Naive thymus-derived CD4-positive, alpha-beta T cell (primary cell): Measurements from ENCODE around the gene OR6P1. TPM values are rescaled to one million over a fixed set of nuclear protein-coding genes. Genes with fewer than 3 reads are reported as not detected.

Experiments
- ATAC-seq: fragments of 150-1000 bp; cut with Tn5 transposase; 2 replicates; pipeline ENCODE4 v1.10.0; 2021; ENCODE audit warnings: mild to moderate bottlenecking, moderate library complexity
- CTCF ChIA-PET: fragments of 350-600 bp; sonication (Branson Sonifier 250); formaldehyde crosslinking; loops from one replicate; lab custom pipeline; 2021; ENCODE audit warnings: antibody characterized with exemption; lab: Charles Lee
- POLR2A ChIA-PET: fragments of 350-600 bp; sonication (Branson Sonifier 250); formaldehyde crosslinking; loops from one replicate; lab custom pipeline; 2021; ENCODE audit warnings: antibody characterized with exemption, inconsistent platforms; lab: Charles Lee
- DNase-seq, 9 donors: peaks; one replicate each; pipeline versions ENCODE4 v3.0.0 to v3.0.0-alpha.2; 2020 to 2022; ENCODE audit warnings: mixed read lengths in 1 of 9
- H3K27ac ChIP-seq: one replicate; pipeline ENCODE4 v1.7.0; 2013; ENCODE audit warnings: mild to moderate bottlenecking, low read depth, low read length, moderate library complexity
- H3K27me3 ChIP-seq, 2 donors: one replicate each; pipeline ENCODE4 v1.7.0; 2013; ENCODE audit warnings: low read length in 2 of 2, mild to moderate bottlenecking in 2 of 2, moderate library complexity in 2 of 2; ENCODE audit not compliant: control insufficient read depth in 2 of 2, insufficient read depth in 2 of 2
- H3K36me3 ChIP-seq, 3 experiments: 1 replicate in 2 of 3; 2 replicates in 1 of 3; pipeline ENCODE4 v1.7.0; 2013; ENCODE audit warnings: low read length in 3 of 3, mild to moderate bottlenecking in 3 of 3, moderate library complexity in 1 of 3; ENCODE audit not compliant: insufficient read depth in 3 of 3, control insufficient read depth in 2 of 3
- H3K4me1 ChIP-seq, 2 donors: one replicate each; pipeline ENCODE4 v1.7.0; 2013; ENCODE audit warnings: low read length in 2 of 2, mild to moderate bottlenecking in 2 of 2, moderate library complexity in 1 of 2; ENCODE audit not compliant: control insufficient read depth in 2 of 2, insufficient read depth in 2 of 2
- H3K4me3 ChIP-seq: 2 replicates; pipeline ENCODE4 v1.7.0; 2013; ENCODE audit warnings: mild to moderate bottlenecking, low read length
- H3K9me3 ChIP-seq, 3 experiments: 1 replicate in 2 of 3; 2 replicates in 1 of 3; pipeline ENCODE4 v1.7.0; 2013; ENCODE audit warnings: low read length in 3 of 3; ENCODE audit not compliant: control insufficient read depth in 2 of 3
- H3K27ac Mint-ChIP-seq, 9 donors: one replicate each; pipeline ENCODE4 v1.8.0; 2020 to 2022; ENCODE audit warnings: mixed read lengths in 9 of 9, mild to moderate bottlenecking in 8 of 9, moderate library complexity in 5 of 9, inconsistent platforms in 2 of 9
- H3K27me3 Mint-ChIP-seq, 5 donors: one replicate each; pipeline ENCODE4 v1.8.0; 2021 to 2022; ENCODE audit warnings: mixed read lengths in 5 of 5, mild to moderate bottlenecking in 1 of 5
- H3K36me3 Mint-ChIP-seq, 5 donors: one replicate each; pipeline ENCODE4 v1.8.0; 2020 to 2022; ENCODE audit warnings: mixed read lengths in 5 of 5, mild to moderate bottlenecking in 3 of 5, inconsistent platforms in 1 of 5
- H3K4me1 Mint-ChIP-seq, 7 donors: one replicate each; pipeline ENCODE4 v1.8.0; 2020 to 2022; ENCODE audit warnings: mixed read lengths in 7 of 7, mild to moderate bottlenecking in 3 of 7, inconsistent platforms in 1 of 7
- H3K4me3 Mint-ChIP-seq, 10 donors: one replicate each; pipeline ENCODE4 v1.8.0; 2020 to 2022; ENCODE audit warnings: mild to moderate bottlenecking in 10 of 10, mixed read lengths in 10 of 10, moderate library complexity in 6 of 10, inconsistent platforms in 2 of 10
- H3K9me3 Mint-ChIP-seq, 11 donors: one replicate each; pipeline ENCODE4 v1.8.0; 2020 to 2022; ENCODE audit warnings: mixed read lengths in 11 of 11, mild to moderate bottlenecking in 4 of 11, inconsistent platforms in 1 of 11, moderate library complexity in 1 of 11
- intact Hi-C, 2 donors: fragments of 100-400 bp; cut with micrococcal nuclease; formaldehyde crosslinking; loops; one replicate each; pipeline ENCODE4 v1.15.1; 2023
- polyA plus RNA-seq, 2 donors: library from polyadenylated mRNA; unstranded; fragments of 300-500 nt; fragmentation: Illumina TruSeq; gene quantifications; one replicate each; pipeline ENCODE4 v1.2.3, GENCODE V29; 2021
- total RNA-seq, 6 experiments: library from RNA in 5 of 6; stranded (reverse) in 5 of 6; gene quantifications; 1 replicate in 5 of 6; 2 replicates in 1 of 6; pipeline ENCODE4 v1.2.3 and lab custom pipeline; 2021 to 2026

The OR6P1 gene
- total and polyA plus RNA-seq, 7 experiments from 2014 or later, result not detected

DNA sequence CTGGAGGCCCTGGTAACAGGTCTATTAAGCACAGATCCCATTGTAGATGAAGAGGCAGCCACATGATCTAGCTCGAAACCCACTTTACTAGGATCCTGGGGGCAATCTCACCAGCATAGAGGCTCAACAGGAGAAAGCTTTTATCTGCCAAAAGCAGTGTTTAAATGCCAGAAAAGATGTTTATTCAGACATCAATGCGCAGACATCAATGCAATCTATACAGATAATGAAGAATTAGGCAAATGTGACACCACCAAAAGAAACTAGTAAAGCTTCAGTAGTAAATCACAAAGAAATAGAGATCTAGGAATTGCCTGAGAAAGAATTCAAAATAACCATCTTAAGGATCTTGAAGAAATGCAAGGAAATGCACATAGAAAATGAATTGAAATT is 48.7 kb downstream of the OR6P1 start:
- Mint-ChIP-seq H3K4me3 (no peak overlapping the region), H3K27ac (no peak overlapping the region), H3K9me3 (peaks cover 0 to 9% (median 2%) of the 10 kb centered on the region in 11 donors), H3K27me3 (peaks cover 0 to 40% (median 29%) of the 10 kb centered on the region in 5 donors), H3K4me1 (no peaks in the 10 kb centered on the region), H3K36me3 (no peaks in the 10 kb centered on the region)
- H3K4me1 ChIP-seq, result no peaks in the 10 kb centered on the region
- H3K4me3 ChIP-seq, result no peak overlapping the region
- H3K36me3 ChIP-seq, result no peaks in the 10 kb centered on the region
- no peak overlapping the region for H3K27ac ChIP-seq
- no peaks in the 10 kb centered on the region for H3K9me3 ChIP-seq
- ChIA-PET POLR2A (no interaction called here), CTCF (no interaction called here)
- no peak for ATAC-seq
- intact Hi-C loops, result no loop called here
- no peaks in the 10 kb centered on the region for H3K27me3 ChIP-seq
- no peak for DNase-seq

DNA sequence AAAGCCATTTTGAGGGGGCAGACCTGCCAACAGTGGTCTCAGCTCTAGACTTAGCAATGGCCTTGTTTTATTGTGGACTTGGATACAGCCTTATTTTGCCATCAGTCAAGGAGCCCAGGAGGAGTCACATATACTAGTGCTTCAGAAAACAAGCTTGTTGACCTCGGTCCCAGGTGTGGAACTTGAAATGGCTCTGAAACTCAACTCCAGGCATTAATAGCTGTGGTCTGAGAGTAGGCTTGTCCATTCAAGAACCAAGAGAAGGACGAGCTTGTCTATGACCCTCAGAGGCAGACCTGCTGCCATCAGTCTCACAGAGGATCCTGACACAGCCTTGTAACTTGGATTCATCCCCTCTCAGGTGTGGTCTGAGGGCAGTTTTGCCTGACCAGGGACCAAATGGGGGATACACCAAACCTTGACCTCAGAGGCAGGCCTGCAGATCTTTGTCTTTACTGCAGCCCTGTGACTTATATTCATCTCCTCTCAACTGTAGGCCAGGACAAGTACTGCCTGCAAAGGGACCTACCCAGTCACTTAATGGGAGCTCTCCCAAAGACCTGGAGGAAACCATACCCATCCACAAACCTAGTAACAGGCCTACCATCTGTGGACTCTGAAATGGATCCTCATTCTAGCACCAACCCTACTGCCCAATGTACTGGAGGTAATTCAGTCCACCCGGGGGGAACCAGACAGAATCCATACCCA is 49.3 kb downstream of the OR6P1 start:
- no peaks in the 10 kb centered on the region for H3K27me3 ChIP-seq
- Mint-ChIP-seq H3K4me1 (no peaks in the 10 kb centered on the region), H3K27me3 (peaks cover 0 to 43% (median 25%) of the 10 kb centered on the region in 5 donors), H3K4me3 (no peak overlapping the region), H3K36me3 (no peaks in the 10 kb centered on the region), H3K9me3 (peaks cover 0 to 6% (median 0%) of the 10 kb centered on the region in 11 donors), H3K27ac (no peak overlapping the region)
- H3K27ac ChIP-seq, result no peak overlapping the region
- POLR2A ChIA-PET, result no interaction called here
- intact Hi-C loops, result no loop called here
- H3K4me1 ChIP-seq, result no peaks in the 10 kb centered on the region
- no peaks in the 10 kb centered on the region for H3K9me3 ChIP-seq
- DNase-seq (no peak), ATAC-seq (no peak)
- no peak overlapping the region for H3K4me3 ChIP-seq
- H3K36me3 ChIP-seq, result no peaks in the 10 kb centered on the region
- CTCF ChIA-PET, result no interaction called here

- Mint-ChIP-seq H3K36me3 (no peaks in the 10 kb centered on the region), H3K4me1 (no peaks in the 10 kb centered on the region), H3K9me3 (peaks cover 0 to 6% (median 0%) of the 10 kb centered on the region in 11 donors), H3K27me3 (peaks cover 0 to 42% (median 24%) of the 10 kb centered on the region in 5 donors), H3K27ac (no peak overlapping the region), H3K4me3 (no peak overlapping the region)
- no peak overlapping the region for H3K27ac ChIP-seq
- ChIA-PET CTCF (no interaction called here), POLR2A (no interaction called here)
- no peaks in the 10 kb centered on the region for H3K27me3 ChIP-seq
- H3K4me3 ChIP-seq, result no peak overlapping the region
- no peak for ATAC-seq
- H3K9me3 ChIP-seq, result no peaks in the 10 kb centered on the region
- no peak for DNase-seq
- intact Hi-C loops, result no loop called here
- no peaks in the 10 kb centered on the region for H3K36me3 ChIP-seq
- no peaks in the 10 kb centered on the region for H3K4me1 ChIP-seq
Observed at GRCh38 chr1:158520021-158520420, 50.4 kb downstream of the OR6P1 start.

DNA sequence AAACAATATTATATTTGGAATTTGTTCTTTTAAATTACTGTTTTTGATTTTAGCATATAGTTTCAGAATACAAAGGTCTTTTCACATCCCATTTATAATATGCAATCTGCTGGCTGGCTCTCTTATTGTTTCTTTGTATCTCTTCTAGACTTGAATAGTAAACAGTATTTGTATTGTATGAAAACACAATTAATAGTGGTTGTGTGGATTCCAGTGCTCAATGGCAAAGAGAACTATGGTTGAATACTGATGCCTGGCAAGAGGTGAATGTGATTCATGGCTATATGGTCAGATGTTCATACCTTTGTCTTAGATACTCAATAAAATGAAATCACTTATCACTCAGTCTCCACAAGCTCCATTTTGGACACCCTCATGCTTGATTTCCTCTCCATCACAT is 53.4 kb downstream of the OR6P1 start:
- H3K4me1 ChIP-seq, result no peaks in the 10 kb centered on the region
- H3K36me3 ChIP-seq, result no peaks in the 10 kb centered on the region
- no peaks in the 10 kb centered on the region for H3K9me3 ChIP-seq
- no peak for DNase-seq
- intact Hi-C loops, result no loop called here
- no peak overlapping the region for H3K4me3 ChIP-seq
- H3K4me3 Mint-ChIP-seq, result no peak overlapping the region
- no peak overlapping the region for H3K27ac Mint-ChIP-seq
- H3K9me3 Mint-ChIP-seq, result no peaks in the 10 kb centered on the region
- no peaks in the 10 kb centered on the region for H3K36me3 Mint-ChIP-seq
- H3K27ac ChIP-seq, result no peak overlapping the region
- H3K27me3 ChIP-seq, result no peaks in the 10 kb centered on the region
- H3K27me3 Mint-ChIP-seq, result peaks cover 1 to 35% (median 18%) of the 10 kb centered on the region in 5 donors
- no peak for ATAC-seq
- H3K4me1 Mint-ChIP-seq, result no peaks in the 10 kb centered on the region
- ChIA-PET CTCF (no interaction called here), POLR2A (no interaction called here)

Other genes starting within 250 kb of the OR6P1 start
- under 1 TPM in 1 of 5 experiments, not detected in 4; 0.27 TPM for gene CD1B, start 239.0 kb downstream of the OR6P1 start, total RNA-seq
- not detected for gene CD1B, start 239.0 kb downstream of the OR6P1 start, polyA plus RNA-seq
- under 1 TPM in 2 of 5 experiments, not detected in 3; 0.42 to 0.61 TPM for gene CD1E, start 216.7 kb downstream of the OR6P1 start, total RNA-seq
- gene CD1E, start 216.7 kb downstream of the OR6P1 start, polyA plus RNA-seq, result not detected
- not detected for gene OR10T2, start 171.1 kb downstream of the OR6P1 start, total RNA-seq
- not detected for gene OR10T2, start 171.1 kb downstream of the OR6P1 start, polyA plus RNA-seq
- gene OR10K2, start 144.3 kb downstream of the OR6P1 start, total RNA-seq, result not detected
- gene OR10K2, start 144.3 kb downstream of the OR6P1 start, polyA plus RNA-seq, result not detected
- gene OR10K1, start 108.7 kb downstream of the OR6P1 start, total RNA-seq, result not detected
- gene OR10K1, start 108.7 kb downstream of the OR6P1 start, polyA plus RNA-seq, result not detected
- not detected for gene OR10R2, start 98.4 kb downstream of the OR6P1 start, total RNA-seq
- gene OR10R2, start 98.4 kb downstream of the OR6P1 start, polyA plus RNA-seq, result not detected
- not detected for gene OR6Y1, start 16.2 kb downstream of the OR6P1 start, total RNA-seq
- not detected for gene OR6Y1, start 16.2 kb downstream of the OR6P1 start, polyA plus RNA-seq
- gene OR10X1, start 9.3 kb upstream of the OR6P1 start, total RNA-seq, result not detected
- gene OR10X1, start 9.3 kb upstream of the OR6P1 start, polyA plus RNA-seq, result not detected
- not detected for gene OR10Z1, start 34.7 kb upstream of the OR6P1 start, total RNA-seq
- not detected for gene OR10Z1, start 34.7 kb upstream of the OR6P1 start, polyA plus RNA-seq
- not detected for gene SPTA1, start 116.1 kb upstream of the OR6P1 start, total RNA-seq
- not detected for gene SPTA1, start 116.1 kb upstream of the OR6P1 start, polyA plus RNA-seq
- not detected for gene OR6K2, start 130.1 kb upstream of the OR6P1 start, total RNA-seq
- gene OR6K2, start 130.1 kb upstream of the OR6P1 start, polyA plus RNA-seq, result not detected
- under 1 TPM in 1 of 5 experiments, not detected in 4; 0.29 TPM for gene OR6K3, start 150.1 kb upstream of the OR6P1 start, total RNA-seq
- not detected for gene OR6K3, start 150.1 kb upstream of the OR6P1 start, polyA plus RNA-seq
- not detected for gene OR6K6, start 184.1 kb upstream of the OR6P1 start, total RNA-seq
- not detected for gene OR6K6, start 184.1 kb upstream of the OR6P1 start, polyA plus RNA-seq
- under 1 TPM in 1 of 5 experiments, not detected in 4; 0.37 TPM for gene OR6N1, start 201.6 kb upstream of the OR6P1 start, total RNA-seq
- not detected for gene OR6N1, start 201.6 kb upstream of the OR6P1 start, polyA plus RNA-seq
- gene OR6N2, start 210.6 kb upstream of the OR6P1 start, total RNA-seq, result under 1 TPM in 1 of 5 experiments, not detected in 4; 0.17 TPM
- gene OR6N2, start 210.6 kb upstream of the OR6P1 start, polyA plus RNA-seq, result not detected